Endometrium (tissue), 2 donors: ENCODE measurements around the gene EARS2.
"Not testable (repeated sequence)": the region's sequence is repeated elsewhere in the genome, so short reads cannot be mapped to it uniquely, and the experiment has no call there.

Source experiments
- FAIRE-seq: peaks from 2 replicates; lab custom pipeline; 2012; peaks lifted over from hg19 to GRCh38; lab: Jason Lieb, UNC
- donor health status: control.
- donor health status: control.

Gene EARS2

GRCh38 chr16:23556881-23557778 lies at the start of gene EARS2, which contains the start of gene UBFD1:
TSS of gene EARS2 (minus strand) at chr16:23557350. CDS start at chr16:23557343, 7 bp downstream.
TSS of gene UBFD1 (plus strand) at chr16:23557727. CDS start at chr16:23557743, 16 bp downstream.
- peak; percentile 92 for FAIRE-seq

DNA sequence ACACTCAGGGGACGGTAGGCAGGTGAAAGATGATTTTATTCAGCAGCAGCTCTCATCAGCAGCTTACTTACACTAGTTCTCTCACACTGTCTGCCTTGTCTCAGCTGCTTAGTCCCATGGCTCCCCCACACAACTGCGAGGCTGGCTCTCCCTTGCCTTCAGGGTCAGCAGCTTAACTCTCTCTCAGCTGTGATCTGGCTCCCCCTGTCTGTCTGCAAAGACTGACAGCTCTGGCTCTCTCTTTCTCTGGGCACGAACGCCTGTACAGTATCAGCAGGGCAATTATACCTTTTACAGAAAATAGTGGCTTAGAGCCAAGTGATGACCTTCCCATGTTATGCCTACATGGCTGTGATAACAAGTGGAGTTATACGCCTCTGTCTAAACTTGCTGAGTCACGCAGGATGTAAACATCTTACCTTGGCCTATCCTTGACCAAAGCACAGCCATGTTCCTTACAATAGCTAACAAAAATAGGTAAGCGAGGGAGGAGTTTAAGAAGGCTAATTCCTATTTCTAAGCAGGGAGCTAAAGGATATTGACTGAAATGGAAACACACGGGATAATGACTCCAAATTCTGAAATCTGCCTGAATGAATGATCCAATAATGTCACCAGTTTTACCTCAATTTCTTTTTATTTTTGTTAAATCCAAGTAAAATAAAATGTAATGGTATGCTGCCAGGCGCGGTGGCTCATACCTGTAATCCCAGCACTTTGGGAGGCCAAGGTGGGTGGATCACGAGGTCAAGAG lies 40.0 kb upstream of the EARS2 start:
- FAIRE-seq = no peak

DNA sequence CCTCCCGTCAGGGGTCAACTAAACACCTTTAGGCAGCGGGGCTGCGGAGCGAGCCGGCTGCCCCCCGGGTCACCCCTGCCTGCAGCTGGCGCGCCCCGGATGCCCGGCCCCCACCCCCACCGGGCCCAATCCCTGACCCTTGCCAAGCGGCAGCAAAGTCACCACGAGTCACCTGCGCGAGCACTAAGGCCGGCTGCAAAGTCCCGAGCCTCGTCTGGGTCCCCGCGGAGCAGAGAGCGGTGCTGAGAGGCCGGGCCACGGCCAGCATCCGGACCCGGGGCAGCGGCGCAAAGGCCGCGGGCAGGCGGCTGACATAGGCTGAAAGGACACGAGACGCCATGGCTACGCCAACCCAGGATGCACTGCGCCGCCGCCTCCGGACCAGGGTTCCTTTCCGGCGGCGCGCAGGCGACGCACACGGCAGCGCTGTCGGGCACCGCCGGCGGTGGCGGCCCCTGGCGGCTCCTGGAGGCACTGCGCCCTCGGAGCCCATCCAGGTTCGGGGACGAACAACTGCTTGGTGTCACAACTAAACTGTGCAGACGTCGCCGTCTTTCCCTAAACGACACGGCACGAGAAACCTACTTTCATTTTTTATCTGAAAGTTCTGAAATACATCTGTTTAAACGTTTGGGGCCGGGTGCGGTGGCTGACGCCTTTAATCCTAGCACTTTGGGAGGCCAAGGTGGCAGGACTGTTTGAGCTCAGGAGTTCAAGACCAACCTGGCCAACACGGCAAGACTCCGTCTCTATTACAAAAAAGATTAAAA lies 39.0 kb upstream of the EARS2 start, which contains the start of gene NDUFAB1:
Gene NDUFAB1, minus strand, starts transcription at position 366 of the 770 bp plus-strand sequence. Its CDS starts 26 bp downstream, at position 340.
- FAIRE-seq = no peak

DNA sequence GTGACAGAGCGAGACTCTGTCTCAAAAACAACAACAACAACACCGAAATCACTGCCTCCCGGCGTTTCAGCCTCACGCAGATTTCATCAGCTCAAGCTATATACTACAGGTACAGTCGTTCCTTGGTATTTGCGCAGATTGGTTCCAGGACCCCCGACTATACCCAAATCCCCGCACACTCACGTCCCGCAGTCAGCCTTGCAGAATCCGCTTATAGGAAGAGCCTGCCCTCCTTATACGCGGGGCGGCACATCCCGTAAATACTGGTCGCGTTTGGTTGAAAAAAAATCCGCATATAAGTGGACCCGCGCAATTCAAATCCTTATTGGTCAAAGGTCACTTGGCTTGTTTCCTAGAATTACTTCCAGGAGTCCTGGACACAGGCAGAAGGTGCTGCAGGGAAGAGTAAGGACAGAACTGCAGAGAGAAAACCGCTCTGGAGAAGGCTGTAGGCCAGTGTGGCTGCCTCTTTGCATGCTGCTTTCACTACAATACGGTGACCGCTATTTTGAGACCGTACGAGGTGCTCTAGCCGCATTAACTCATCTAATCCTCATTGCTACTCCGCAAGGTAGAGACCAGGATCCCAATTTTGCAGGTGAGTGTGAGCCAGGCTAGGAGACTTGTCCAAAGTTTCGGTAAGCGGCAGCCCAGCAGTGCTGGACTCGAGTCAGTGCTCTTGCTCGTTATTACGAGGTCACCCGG lies 38.2 kb upstream of the EARS2 start:
- no peak for FAIRE-seq

DNA sequence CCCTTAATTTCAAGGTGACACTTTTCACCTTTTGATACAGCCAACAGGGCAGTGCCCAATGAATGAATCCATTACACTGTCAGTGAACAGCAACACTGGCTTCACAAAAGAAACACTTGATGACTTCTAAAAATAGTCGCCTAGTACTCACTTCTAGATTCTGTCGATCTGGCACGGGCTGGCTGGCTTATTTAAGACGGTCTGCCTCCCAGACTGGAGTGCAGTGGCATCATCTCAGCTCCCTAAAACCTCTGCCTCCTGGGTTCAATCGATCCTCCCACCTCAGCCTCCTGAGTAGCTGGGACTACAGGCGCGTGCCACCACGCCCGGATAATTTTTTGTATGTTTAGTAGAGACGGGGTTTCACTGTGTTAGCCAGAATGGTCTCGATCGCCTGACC lies 37.0 kb upstream of the EARS2 start:
- no peak for FAIRE-seq

- FAIRE-seq = no peak
Observed at GRCh38 chr16:23590181-23590580, 33.0 kb upstream of the EARS2 start.

DNA sequence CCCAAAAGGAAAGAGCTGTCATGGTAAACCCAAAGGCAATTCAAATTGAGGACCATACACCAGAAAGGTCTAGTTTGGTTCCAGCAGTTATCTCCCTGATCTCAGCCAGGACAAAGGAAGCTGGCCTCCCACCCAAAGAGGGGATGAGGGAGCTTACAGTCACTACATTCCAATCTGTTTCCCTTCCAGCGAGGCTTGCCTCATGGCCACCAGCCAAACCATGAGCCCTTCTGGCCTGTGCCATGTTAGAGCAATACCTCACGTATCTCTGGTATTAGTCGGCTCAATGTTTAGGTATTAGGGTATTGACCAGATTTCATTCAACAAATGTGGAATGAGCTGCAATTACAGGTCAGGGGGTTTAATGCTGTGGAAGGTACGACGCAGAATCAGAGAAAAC lies 30.6 kb upstream of the EARS2 start:
- FAIRE-seq = no peak

DNA sequence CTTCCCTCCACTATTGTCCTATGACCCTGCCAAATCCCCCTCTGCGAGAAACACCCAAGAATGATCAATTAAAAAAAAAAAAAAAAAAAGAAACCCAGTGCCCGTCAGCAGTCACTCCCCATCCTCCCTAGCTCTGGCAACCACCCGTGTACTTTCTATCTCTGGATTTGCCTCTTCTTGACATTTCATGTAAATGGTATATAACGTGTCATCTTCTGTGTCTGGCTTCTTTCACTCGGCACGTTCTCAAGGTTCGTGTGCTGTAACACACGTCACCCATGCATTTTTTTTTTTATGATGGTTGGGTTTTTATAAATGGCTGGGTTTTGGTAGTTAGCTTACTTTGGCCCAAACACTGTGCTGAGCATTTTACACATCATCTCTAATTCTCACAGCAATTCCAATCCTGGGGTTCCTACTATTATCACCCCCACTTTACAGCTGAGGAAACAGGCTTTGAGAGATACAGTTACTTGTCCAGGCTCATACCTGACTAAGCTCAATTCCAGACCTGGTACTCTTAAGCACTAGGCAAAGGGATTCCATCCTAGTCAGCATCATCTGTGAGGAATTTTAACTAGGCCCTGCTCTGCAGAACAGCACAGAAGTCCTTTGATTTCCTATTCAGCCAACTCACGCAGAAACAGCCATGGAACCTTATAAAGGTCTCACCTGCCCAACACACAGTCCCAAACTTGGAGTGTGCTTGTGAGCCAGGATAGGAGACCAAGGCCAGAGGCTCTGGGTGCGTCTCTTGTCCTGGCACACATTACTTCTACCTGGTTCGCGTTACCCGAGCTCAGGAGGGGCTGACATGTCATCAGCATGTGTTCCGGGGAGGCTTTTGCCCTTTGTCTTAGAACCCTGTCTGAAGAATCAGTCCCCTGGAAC lies 27.3 kb upstream of the EARS2 start:
- no peak for FAIRE-seq

GRCh38 chr16:23583271-23583670 lies 26.1 kb upstream of the EARS2 start:
- not testable (repeated sequence) for FAIRE-seq

DNA sequence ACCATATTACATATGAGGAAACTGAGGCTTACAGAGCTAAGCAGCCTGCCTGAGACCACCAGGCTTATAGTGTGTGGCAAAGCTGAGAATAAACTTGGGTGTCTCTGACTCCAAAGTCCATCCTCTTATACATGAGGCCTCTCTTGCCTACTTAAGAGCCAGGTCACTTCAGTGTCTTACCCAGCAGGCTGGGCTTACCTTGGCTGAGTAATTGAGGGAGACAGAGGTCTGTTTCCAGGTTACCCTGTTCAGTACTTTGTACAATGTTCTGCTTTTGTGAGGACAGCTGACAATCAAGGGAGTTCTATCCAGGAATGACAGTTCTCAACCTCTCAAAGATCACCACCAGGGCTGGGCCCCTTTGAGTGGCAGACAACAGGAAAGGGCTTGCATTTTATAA lies 24.6 kb upstream of the EARS2 start:
- FAIRE-seq = no peak

- no peak for FAIRE-seq
Observed at GRCh38 chr16:23580391-23580790, 23.2 kb upstream of the EARS2 start.

DNA sequence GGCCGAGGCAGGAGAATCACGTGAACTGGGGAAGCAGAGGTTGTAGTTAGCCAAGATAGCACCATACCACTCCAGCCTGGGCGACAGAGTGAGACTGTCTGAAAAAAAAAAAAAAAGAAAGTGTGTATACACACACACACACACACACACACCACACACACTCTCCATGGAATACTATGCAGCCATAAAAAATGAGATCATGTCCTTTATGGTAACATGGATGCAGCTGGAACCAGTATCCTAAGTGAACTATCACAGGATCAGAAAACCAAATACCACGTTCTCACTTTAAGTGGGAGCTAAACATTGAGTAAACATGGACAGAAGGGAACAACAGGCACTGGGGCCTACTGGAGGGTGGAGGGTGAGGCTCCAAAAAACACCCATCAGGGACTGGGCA lies 22.2 kb upstream of the EARS2 start:
- no peak for FAIRE-seq

GRCh38 chr16:23578101-23578830 lies 21.1 kb upstream of the EARS2 start:
- FAIRE-seq = no peak

- no peak for FAIRE-seq
Observed at GRCh38 chr16:23577493-23577892, 20.3 kb upstream of the EARS2 start.

- FAIRE-seq = no peak
Observed at GRCh38 chr16:23575834-23576233, 18.7 kb upstream of the EARS2 start.

GRCh38 chr16:23573817-23574216 lies 16.7 kb upstream of the EARS2 start:
- FAIRE-seq = no peak

- FAIRE-seq = no peak
Observed at GRCh38 chr16:23572394-23572793, 15.2 kb upstream of the EARS2 start.

DNA sequence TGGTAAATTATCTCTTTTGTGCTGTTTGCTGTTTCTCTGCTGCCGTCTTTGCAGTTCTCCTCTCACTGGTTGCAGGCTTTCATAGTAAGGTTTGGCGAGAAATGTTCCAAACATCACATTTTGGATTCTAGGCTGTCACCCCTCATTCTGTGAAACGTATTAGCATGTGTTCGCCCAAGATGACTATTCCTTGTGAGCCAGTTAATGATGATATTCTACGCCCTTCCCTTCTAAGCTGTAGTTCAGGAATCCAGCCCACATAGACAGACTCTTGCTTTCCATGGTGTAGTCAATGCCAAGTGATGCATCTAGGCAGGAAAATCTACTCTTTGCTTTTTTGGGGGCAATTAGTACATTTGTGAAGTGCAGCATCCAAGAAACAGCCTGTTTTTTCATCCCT lies 14.7 kb upstream of the EARS2 start:
- no peak for FAIRE-seq

GRCh38 chr16:23570992-23571632 lies 14.0 kb upstream of the EARS2 start:
- FAIRE-seq = no peak
